GM19397 (cell line): ENCODE results near the gene DCC.

Experiments used
- ATAC-seq: cut with Tn5 transposase; IDR thresholded peaks from one replicate; pipeline ENCODE4 v1.9.1; 2021; ENCODE audit warnings: mild to moderate bottlenecking, moderate library complexity; ENCODE audit not compliant: unreplicated experiment

Gene DCC

GRCh38 chr18:52894801-52895200 lies 554.8 kb downstream of the DCC start:
- ATAC-seq: no peak

- no peak for ATAC-seq
These were observed 557.9 kb downstream of the DCC start for GRCh38 chr18:52897611-52898484.

DNA sequence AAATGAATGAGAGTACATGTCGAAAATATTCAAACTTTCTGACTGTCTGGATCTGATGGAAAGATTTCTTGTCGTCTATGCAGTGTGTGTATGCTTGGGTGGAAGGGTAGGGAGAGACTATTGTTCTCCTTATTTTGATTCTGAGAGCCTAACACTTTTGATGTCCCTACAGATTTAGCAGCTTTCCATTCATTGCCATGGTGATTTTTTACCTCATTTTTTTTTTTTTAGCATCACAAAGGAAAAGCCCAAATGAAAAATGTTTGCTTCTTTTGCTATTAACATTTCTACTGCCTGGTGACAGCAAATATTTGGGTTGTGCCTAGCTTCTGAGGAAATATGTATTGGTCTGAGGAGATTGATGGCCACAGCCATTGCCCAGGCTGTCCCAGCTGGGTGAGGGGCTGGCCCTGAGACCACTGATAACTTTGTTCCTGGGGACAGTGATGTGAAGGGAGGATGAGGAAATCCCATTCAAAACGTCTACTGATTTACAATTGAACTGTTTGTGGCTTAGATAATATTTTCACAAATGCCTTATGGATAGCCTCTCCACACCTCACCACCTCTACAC lies 558.6 kb downstream of the DCC start:
- ATAC-seq: no peak

DNA sequence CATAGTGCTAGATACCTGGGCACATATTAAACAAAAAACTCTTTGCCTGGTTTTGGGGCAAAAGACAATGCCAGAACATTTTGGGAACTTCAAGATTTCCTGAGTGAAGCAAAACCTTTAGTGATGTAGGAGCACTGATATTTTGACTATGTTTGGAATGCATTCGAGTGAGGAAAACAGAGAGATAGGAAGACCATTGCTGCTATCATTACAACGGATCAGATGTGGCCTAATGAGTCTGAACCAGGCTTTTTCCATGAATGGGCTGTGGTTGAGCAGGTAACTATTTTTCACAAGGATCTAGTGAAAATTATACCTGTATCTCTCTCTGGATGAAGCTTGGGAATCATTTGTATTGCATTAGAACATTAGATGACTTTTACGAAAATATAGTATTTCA lies 562.2 kb downstream of the DCC start:
- no peak for ATAC-seq

DNA sequence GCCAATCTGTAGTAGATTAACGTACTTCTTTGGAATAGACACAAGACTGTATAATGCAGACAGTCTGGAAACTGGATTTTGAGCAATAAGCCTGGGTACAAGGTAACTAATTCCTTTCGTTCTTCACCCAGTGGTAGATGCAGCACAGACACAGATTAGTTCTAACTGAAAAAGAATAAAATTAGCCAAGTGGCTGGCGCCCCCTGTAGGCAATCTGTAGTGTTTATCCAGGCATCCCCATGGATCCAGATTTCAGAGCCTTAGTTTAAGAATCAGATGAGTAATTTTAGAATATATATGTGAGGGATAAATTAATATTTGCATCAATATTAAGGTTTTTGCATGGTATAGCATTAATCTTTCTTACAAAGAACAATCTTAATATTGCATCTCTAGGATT lies 563.9 kb downstream of the DCC start:
- ATAC-seq: no peak

DNA sequence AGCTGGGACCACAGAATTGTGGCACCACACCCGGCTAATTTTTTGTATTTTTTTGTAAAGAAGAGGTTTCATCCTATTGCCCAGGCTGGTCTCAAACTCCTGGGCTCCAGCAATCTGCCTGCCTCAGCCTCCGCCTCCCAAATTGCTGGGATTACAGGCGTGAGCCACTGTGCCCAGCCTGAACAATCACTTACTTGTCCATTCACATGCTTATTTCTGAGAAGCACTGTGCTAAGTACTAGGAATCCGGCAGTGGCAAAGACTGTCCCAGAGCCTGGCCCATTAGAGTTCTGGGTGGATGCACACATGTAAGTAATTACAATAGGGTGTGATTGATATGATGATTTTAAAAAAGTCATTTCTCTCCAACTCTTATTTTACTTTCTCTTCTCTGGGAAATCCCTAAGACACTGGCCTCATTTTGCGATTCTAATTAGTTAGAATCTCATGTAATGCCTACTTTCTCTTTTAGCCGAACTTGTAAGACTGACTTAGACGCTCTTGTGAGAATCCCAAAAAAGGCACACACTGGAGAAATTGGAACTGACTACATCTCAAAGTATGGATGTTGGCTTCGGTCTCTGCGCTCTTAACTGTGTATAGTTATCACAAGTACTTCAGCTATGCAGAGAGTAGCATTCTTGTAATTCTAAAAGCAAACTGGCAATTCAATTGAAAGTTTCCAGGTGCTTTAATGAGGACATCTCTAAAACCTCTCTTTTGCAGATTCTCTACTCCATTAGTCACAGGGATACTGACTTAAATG lies 567.7 kb downstream of the DCC start:
- no peak for ATAC-seq

GRCh38 chr18:52914148-52914547 lies 574.2 kb downstream of the DCC start:
- ATAC-seq: no peak

DNA sequence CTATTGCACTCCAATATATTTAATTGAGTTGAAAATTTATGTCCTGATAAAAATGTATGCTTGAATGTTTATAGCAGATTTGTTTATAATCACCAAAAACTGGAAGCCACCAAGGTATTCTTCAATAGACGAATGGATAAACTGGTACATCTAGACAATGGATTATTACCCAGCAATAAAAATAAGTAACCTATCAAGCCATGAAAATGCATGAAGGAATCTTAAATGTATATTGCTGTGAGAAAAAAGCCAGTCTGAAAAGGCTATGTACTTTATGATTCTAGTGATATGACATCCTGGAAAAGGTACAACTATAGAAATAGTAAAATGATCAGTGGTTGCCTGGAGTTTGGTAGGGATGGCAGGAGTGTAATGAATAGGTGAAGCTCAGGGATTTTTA lies 580.7 kb downstream of the DCC start:
- ATAC-seq: no peak

DNA sequence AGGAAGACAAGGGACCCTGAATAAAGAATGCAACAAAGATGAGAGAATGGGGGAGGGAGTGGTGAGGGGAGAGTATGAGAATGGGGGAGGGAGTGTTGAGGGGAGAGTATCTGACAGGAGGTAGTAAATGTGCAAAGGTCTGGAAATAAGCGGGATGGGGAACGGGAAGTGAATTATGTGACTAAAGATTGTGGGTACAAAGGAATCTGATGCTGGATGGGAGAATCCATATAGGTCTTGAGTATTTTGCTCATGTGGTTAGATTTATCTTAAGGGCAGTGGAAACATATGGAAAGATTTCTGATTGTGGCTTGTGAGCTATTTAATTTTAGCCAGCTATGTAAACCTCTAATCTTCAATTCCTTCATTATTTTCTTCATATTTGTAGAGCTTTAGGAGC lies 593.4 kb downstream of the DCC start:
- no peak for ATAC-seq

- ATAC-seq: no peak
These were observed 596.9 kb downstream of the DCC start for GRCh38 chr18:52936931-52937330.

DNA sequence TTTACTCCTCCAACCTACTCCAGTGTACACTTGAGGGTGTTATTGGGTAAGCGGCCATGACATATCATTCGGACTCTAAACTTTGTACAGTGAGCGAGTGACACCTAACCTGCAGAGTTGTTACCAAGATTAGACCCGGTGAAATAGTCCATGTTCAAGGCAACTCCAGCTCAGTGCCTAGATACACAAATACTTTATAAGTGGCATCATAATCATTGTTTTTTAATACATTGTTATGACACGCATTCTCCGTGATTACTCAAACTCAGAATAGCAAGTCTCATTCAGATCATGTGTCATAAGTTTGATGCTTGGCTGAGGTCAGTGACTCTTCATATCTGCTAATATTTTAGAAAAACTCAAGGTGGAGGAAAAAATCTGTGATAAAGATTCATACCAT lies 597.8 kb downstream of the DCC start:
- ATAC-seq: no peak

DNA sequence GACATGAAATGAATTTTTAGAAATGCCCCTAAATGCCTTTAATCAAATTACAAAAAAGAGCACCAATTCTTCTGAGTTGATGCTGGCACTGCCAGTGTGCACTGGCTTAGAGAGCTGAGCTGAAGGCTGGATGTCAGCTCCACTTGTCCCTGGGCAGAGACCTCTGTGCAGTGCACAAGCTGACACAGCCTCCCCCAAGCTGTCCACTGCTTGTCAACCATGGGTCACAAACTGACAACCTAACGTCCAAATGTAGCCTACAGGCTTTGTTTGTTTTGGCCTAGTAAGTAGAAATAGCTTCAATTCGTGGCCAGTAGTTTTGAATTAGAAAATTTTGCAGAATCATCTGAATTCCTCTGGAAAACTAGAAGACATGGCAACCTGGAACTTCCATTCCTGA lies 605.6 kb downstream of the DCC start:
- no peak for ATAC-seq

GRCh38 chr18:52948868-52949444 lies 609.0 kb downstream of the DCC start:
- no peak for ATAC-seq

GRCh38 chr18:52950155-52950554 lies 610.2 kb downstream of the DCC start:
- ATAC-seq: no peak

DNA sequence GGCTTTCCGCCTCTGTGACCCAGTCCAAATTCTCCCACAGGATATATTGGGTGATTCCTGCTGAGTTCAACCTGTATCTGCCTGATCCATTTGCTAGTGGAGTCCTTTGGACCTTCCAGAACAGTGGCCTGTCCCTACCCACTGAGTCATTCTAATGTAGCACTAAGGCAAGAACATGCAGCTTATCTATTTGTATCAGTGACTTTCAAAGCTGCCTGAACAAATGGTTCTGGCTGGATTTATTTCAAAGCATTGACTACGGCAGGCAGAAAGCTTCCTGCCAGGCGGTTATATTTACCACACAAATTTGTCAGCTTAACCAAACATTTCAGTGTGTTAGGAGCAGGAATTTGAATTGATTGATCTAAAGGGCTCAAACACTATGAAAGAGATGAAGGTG lies 613.4 kb downstream of the DCC start:
- ATAC-seq: no peak

DNA sequence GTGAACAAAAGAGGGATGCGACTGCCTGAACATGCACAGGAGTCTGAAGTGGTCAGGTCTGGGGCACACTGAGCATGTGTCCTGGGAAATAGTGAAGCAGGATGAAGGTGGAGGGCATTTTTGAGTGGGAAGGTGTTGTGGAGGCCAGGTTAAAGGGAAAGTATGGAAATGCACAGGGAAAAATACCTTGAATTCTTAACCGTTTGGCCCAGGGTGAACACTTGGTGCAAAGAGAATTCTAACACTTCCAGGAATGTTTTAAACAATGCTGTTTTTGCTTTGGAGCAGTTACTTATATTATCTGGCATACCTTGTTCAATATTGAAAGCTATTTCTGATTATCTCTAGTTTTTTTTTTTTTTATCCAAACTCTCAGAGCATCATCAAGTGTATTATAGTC lies 623.5 kb downstream of the DCC start:
- ATAC-seq: no peak

- no peak for ATAC-seq
These were observed 630.7 kb downstream of the DCC start for GRCh38 chr18:52970686-52971085.

- no peak for ATAC-seq
These were observed 631.1 kb downstream of the DCC start for GRCh38 chr18:52971097-52971496.

DNA sequence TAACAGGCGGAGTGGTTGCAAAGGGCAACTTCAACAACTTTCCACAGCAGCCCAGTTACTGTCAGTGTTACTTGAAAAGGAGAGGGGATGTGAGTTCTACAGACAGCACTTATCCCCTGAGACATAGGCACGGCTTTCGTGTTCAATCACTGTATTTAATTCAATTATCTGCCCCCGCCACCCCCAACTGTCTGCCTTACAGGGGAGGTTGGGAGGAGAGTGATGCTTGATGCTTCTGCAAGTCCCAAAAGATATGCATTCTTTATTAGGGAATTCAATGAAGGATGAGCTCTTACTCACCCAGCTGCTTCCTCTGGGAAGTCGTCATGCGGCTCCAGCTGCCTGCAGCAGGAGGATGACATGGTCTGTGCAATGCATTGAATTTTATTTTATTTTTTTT lies 639.9 kb downstream of the DCC start:
- ATAC-seq: no peak

DNA sequence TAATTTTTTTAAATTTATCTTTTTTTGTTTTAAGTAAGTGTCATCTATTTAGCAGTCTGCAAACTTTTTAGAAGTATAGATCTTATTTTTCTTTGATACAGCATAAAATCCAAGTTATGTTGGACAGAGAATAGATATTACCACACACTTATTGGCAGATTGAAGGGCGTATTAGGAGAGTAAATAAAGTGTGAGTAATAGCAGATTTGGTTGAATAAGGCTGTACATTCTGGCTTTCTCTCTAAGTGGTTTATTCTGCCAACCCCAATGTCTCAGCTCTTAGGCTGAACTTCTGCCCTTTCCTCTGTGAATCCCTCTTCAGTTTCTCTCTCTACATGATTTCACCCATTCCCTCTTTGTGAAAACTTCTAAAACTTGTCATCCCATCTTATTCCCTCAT lies 651.2 kb downstream of the DCC start:
- no peak for ATAC-seq

DNA sequence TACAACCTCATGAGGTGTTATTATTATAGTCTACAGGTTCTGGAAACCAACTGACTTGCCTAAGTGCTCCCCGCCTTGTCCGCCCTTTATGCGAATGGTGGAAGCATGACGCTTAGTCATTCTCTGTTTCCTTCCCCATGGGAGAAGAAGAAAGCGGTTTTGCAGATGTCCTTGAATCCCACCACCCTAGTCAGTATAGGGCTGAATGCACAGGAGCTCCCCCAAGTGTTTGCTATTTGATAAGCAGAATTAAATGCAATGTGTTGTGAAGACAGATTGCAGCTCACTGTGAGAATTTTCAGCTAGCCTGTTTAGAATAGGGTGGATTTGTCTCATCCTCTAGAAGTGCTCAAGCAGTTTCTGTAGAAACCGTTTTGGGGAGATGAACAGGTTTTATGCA lies 652.0 kb downstream of the DCC start:
- no peak for ATAC-seq

DNA sequence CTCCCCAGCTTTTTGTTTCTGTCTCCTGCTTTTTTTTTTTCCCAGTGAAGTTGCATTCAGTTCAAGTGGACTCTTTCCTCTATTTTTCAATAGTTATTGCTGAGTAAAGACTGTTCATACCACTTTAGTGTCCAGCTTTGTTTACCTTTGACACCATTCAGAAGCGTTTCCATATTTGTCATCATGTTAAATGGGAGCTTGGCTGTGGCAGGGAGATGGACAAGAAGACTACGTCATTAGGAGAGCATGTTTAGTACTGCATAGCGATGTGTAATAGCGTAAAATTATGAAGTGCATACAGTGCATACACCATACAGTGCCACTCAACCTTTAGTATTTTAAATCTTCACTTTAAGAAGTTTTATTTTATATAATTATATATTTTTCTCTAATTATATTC lies 655.9 kb downstream of the DCC start:
- no peak for ATAC-seq
